GM04504 (cell line): Measurements from ENCODE around the gene AMBRA1.
"Not testable (repeated sequence)": the region's sequence is repeated elsewhere in the genome, so short reads cannot be mapped to it uniquely, and the experiment has no call there.

Source experiments
- DNase-seq: peaks from one replicate; pipeline ENCODE4 v3.0.0-alpha.2; 2012; ENCODE audit warnings: low read depth

The AMBRA1 gene

DNA sequence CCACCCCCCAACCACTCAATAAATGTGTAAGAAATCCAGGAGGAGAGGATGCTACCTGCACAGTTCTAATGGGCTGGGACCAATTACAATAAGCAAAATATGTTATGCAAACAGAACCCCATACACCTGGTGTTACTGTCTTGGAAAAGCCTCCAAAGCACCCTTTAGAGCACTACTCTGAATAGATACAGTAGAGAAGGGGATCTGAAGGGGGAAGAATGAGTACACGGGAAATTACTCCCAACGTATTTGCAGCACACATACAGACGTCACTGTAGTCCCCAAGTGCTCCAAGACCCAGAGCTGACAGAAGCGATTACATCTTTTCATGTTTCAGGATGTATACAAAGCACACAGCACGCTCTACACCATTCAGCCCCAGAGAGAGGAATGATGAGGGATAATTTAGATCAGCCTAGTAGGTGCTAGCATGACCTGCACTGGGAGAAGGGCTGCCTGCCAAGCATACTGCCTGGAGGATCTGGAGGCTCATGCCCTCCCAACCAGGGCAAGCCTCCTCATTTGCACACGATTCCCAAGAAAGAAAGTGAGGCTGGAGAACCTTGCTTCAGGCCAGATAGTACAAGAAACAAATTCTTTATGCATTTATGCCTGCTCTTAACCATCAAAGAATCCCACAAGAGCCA lies 63.8 kb downstream of the AMBRA1 start:
- DNase-seq: no peak

DNA sequence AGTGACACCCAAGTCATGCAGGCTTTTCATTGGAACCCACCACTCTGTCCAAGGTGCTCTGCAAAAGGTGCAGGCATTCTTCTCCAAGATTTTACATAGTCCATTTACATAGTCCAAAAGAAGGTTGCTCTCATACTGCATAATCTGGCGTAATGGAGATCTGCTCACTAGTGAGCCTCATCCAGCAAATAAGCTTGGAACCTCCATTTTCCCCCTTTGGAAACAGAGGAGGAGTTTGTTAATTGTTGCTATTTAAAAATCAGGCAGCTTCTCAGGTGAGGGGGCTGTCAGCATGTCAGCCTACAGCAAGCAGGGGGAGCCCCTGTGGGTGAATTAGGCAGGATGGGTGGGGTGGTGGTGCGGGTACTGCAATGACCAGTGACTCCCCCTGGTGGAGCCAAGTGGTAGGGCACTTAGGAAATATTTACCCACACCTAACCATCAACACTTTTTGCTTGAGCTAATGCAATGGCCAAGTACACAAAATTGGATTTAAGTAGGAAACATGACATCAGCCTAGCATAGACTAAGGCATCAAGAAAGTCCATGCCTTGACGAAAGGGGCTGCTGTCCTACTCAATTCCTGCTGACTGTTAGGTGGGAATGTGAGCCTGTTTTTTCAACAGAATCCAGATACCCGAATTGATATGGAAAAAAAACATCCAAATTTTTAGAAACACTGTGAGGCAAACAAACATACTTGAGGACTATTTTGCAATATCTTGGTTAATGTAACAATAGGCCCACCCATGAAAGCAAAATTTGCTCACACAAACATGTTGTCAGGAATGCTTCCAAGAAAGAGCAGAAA lies 64.5 kb downstream of the AMBRA1 start:
- no peak for DNase-seq

DNA sequence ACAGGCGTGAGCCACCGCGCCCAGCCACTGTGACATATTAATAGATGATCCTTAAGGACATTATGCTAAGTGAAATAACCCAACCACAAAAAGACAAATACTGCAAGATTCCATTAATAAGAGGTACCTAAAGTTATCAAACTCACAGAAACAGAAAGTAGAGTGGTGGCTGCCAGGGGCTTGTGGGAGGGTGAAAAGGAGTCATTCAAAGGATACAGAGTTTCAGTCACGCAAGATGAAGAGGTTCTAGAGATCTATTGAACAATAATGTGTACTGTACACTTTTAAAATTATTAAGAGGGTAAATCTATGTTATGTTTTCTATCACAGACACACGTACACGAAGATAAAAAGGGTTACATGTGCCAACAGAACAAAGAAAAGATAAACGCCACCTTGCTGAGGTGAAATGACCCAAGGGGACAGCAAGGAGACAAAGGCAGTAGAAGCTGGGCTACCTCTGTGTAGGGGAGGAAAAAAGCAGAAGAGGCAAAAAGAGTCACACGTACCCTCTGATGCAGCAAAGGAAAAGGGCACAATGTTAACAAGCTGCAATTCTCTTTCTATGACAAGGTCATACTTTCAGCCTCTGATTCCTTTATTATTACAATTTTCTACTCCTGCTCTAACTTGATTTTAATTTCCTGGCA lies 65.3 kb downstream of the AMBRA1 start:
- no peak for DNase-seq

DNA sequence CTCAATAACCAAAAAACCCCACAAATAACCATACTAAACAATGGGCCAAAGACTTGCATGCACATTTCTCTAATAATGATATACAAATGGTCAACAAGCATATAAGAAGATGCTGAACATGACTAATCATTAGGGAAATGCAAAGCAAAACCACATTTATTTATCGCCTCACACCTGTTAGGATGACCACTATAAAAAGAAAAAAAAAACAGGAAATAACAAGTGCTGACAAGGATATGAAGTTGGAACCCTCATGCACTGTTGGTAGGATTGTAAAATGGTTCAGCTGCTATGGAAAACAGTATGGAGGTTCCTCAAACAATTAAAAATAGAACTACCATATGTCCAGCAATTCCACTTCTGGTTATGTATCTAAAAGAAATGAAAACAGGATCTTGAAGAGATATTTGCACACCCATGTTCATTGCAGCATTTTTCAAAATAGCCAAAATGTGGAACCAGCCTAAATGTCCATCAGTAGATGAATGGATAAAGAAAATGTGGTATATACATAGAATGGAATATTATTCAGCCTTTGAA lies 66.2 kb downstream of the AMBRA1 start:
- no peak for DNase-seq

DNA sequence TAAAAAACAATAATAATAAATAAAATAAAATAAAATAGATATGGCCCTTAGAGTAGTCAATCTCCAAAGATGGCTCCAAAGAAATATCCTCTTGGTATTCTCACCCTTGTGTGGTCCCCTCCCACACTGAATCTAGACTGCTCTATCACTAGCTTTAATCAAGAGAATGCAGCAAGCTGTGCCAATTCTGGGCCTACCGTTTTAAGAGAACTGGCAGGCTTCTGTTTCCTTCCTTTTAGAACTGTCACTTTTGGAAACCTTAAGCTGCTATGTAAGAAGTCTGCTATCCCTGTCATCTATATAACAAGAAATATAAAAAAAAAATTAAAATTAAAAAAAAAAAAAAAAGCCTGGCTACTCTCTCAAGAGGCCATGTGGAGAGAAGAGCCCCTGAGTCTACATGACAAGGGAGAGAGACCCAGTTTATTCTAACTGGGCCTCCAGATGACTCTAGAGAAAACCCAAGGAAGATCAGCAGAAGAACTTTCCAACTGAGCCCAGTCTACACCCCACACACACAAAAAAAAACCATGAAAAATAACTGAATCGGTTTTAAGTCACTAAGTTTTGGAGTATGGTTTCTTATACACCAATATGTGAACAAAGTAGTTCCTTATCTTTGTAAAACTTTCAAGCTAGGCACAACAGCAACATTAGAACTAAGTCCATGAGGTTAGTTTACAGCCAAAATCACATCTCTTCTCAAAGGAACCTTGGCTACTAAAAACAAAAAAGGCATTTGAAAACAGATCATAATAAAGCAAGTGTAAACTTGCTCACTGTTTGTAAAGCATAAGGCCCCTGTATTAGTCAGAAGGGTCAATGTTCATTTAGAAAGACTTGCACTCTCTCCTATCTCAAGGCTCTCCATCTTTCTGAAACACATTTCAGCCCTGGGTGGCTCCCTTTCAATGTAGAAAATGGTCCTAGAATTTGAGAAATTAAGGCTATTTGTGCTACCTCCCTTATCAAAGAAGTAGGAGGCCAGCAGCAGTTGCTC lies 67.3 kb downstream of the AMBRA1 start:
- DNase-seq: no peak

DNA sequence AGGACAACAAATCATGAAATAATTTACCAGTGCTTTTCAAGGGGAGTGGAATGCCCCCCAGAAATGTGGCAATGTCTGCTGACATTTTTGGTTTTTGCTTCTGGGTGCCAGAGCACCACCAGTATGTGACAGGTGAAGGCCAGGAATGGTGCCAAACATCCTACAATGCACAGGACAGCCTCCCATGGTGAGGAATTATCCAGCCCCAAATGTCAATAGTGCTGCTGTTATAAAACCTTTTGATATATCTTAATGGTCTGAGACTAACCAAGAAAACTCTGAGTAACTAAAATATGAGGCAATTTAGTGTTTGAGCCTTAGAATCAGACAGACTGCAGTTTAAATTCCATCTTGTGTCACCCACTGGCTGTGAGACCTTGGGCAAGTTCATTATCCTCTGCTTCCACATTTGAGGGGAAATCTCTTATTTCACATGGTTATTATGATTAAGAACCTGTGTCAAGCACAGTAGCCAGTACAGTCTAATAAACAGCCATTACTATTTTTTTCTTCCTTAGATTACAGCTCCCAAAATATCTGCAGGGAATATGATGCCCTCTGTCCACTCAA lies 69.5 kb downstream of the AMBRA1 start:
- no peak for DNase-seq

DNA sequence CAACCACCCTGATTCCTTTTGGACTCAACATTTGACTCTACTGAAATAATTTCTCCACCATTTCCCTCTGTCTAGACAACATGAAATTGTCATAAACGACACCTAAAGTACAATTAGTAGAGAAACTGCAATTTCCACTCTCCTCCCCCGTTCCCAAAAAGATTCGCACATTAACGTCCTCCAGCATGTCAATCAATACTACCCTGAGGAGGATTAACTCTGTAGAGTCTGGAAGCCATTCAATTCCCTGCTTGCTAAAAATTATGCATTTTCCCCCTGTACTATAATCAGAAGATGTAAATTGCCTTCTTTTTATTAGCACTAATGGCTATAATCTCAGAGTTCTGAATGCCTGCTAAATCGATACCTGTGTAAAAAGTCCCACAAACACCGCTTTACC lies 70.5 kb downstream of the AMBRA1 start:
- DNase-seq: no peak

DNA sequence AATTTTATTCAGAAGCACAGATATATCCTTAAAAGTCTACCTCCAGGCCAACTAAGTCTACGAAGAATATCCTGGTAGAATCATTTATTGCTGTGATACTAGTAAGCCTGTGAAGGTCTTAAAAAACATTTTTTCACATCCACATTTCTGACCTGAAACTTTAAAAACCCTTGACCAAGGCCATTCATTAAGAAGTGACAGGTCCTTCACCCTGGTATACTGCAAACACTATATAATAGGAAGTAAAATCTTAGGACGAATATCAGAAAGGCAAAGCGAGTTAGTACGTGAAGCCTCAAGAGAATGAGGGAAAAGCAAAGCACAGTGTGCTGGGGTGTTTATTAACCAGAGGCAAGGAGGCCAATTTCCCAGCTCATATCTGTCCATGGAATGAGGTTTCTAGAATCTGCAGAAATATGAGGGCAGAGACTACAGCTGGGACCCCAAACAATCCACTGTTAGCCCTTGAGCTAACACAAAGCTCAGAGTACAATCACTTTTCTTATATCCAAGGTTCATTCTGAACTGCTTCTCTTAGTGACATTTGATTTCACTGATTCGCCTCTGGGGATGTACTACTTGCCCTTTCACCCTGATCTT lies 71.0 kb downstream of the AMBRA1 start:
- DNase-seq: no peak

DNA sequence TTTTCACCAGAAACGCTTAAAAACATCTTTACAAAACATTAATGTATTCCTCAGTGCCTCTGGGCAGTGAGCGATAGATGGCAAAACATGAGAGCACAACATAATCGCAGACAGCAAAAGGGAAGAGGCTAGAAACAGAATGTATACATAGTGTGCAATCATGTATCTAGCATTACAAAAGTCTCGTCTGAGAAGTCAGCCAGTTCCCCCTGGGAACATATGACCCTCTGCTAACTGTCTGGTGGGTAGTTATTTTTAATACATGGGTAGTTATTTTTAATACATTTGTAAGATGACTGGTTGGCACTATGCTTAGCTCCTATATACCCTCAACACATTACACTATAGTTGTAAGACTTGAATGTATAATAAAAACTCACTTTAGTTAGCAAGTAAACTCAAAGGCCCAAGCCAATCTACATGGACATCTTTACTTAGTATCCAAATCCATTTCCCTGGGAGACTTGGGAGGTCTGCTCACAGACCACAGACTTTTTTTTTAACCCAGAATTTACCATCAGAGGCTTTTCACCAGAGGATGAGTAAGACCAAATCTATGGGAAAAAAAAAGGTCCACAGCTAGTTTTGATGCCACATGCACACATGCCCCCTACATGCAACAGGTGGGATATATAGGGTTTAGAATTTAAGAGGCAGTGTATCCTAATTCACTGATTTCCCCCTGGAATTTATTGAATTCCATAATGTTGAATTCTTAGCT lies 71.7 kb downstream of the AMBRA1 start:
- no peak for DNase-seq

DNA sequence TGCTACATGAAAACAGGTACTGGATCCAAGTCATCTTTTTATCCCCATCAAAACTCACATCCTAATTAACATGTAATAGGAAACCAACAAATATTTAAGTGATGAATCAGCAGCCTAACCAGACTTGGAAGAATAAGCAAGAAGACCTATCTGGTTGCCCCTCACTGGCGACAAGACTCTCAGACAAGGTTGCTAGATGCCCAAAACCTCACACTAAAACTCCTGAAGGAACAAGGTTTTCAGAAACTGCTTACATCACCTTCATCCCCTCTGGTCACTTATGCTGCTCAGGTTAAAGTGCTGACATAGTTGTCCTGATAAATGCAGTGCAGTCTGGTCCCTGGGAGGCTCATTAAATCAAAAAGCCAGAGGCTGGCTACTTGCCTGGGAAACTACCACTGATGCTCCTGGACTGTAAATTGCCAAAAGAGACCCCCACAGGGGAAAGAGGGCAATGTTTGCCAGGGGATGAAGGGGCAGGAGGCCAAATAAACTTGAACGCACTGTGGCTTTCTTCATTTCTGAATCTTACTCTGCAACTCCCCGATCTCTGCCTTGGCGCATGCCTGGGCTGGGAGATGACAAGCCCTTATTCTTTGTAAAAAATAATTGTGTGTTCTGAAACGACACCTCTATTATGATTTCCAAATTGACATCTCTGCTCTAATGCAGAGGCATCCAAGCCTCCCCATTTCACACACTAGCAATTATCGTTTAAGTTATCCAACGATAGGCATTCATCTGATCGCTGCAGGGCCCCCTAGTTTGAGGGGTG lies 72.7 kb downstream of the AMBRA1 start:
- peak; percentile 22 for DNase-seq

DNA sequence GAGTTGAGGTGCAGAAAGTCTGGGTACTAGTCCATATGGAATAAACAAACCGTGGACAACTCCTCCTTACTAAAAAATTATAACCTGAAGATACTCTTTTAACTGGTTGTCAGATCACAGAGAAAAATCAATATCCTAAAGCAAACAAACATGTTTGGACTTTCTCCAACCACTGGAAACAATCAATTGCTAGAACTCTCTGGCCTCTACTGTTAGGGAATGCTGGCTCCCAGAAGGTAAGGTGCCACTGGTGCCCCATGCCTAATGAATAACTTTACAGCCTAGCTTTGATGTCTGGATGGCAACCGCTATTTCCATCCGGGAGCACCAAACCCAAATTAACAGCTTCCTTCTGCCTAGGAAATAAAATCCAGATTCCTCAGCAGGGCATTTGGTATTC lies 74.5 kb downstream of the AMBRA1 start:
- no peak for DNase-seq

DNA sequence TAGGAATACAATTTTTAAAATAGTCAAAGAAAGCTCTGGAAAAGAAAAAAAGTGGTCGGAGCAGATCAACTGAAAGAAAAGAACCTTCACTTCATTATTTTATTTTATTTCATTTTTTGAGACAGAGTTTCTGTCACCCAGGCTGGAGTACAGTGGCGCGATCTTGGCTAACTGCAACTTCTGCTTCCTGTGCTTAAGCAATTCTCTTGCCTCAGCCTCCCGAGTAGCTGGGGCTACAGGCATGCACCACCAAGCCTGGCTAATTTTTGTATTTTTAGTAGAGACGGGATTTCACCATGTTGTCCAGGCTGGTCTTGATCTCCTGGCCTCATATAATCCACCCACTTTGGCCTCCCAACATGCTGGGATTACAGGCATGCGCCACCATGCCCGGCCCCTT lies 74.9 kb downstream of the AMBRA1 start:
- not testable (repeated sequence) for DNase-seq

DNA sequence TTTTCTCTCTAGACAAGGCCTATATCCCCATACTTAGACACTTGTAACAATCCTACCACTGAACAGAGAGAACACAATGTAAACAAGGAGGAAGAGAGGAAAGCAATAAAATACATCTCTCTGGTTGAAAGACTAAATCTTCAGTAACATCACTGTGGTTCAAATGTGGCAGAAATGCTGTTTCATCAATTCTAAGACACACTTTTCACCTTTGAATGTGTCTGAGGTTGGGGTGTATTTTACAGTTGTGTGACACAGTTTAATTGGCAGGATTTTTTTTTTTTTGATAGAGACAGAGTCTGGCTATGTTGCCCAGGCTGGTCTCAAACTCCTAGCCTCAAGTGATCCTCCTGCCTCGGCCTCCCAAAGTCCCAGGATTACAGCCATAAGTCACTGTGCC lies 79.5 kb downstream of the AMBRA1 start:
- no peak for DNase-seq

DNA sequence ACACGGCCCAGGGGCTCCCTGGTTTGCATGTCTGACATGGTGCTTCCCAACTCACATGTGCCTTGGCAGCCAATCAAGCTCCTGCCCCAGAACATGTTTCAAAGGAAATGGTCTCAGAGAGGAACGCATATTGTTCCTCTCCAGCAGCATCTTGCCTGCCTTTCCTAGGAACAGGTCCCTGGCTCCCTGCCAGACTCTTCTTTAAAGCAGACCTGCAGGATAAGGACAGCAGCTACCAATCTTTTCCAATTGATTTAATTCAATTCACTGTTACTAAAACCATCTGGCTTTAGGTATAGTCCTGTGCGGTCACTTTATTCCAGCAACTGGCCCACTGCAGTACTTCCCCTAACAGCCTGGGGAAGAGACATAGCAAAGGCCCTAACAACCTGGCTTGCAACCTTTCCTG lies 79.9 kb downstream of the AMBRA1 start:
- DNase-seq: no peak

DNA sequence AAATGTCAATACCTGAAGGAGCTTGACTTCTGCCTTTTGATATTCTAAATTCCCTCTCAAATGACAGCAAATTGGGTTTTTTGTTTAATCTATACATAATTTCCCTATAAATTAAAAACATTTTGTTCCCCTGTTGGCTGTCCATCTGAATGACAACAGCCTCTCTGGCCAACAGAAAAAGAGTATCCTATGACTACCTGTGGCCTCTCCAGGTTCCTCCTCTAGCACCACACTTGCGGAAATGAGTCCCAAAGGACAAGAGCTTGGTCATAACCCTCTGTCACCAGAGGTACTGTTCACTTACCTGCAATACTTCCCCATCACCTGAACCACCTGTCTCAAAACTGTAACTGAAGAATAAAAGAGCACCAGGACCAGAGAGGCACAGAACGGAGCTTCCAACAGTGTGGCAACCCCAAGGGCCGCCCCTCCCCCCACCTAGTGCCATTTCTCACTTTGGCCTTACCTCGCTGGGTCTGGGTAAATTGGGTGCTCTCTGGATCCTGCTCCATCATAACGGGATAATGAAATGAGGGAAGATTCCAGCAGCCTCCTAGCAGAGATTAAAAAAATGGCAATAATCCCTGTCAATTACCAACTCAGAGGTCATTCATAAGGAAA lies 81.5 kb downstream of the AMBRA1 start:
- DNase-seq: no peak

DNA sequence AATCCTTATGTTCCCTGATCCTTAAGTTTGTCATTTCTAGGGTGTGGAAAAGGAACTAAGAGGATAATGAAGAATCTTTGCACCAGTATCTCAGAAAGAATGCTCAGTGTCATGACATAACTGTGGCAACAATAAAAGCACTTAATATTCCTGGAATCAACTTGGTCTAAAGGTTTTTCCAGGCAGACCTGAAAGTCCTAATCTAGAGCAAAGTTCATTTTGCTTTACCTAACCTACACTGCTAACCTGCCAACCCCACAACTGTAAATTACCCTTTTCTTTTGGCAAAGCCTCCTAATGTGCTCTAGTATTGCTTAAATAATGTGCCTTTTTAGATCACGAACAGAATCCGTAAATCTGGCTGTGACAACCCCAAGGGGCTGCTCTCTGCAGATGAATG lies 82.5 kb downstream of the AMBRA1 start:
- no peak for DNase-seq

DNA sequence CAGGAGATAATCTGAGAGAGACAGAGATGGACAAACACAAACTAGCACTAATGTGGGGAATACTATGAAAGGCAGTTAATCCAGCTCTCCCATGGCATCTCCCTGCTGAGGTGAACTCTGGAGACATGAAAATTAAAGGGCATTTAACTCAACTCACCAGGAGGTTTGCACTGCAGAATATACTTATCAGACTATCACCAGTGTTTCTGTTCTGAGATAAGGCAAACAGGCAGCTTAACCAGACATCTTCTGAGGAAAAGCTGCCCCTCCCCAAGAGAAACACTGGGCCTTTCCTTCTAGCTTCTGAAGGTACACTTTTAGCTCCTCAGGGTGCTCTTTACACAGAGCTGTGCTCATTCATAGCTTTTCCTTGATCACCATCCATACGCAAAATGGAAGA lies 85.5 kb downstream of the AMBRA1 start:
- DNase-seq: no peak

DNA sequence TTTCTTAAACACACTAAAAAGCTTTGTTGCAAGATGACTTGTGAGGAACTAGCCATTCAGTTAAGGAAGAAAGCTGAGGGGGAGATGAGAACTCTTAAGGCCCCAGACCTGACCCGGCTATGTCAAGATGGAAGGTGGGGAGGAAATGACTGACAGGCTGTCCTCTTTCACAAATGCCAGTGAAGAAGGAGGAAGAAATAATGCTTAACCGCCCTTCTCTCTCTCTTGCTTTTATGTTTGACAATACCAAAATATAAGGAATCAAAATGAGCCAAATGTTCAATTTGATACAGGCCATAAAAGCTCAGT lies 87.4 kb downstream of the AMBRA1 start:
- no peak for DNase-seq
